ENCODE data around the gene CHD6.
"Not testable (repeated sequence)": the region's sequence is repeated elsewhere in the genome, so short reads cannot be mapped to it uniquely, and the experiment has no call there.

Gene CHD6

DNA sequence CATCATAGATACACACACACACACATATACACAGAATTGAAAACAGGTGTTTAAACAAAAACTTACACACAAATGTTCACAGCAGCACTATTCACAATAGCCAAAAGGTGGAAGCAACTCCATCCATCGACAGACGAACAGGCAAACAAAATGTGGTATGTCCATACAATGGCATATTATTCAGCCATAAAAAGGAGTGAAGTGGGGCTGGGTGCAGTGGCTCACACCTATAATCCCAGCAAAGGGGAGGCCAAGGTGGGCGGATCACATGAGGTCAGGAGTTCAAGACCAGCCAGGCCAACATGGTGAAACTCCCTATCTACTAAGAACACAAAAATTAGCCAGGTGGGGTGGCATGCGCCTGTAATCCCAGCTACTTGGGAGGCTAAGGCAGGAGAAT is 80.3 kb downstream of the CHD6 start:
- DNase-seq, result no peak

DNA sequence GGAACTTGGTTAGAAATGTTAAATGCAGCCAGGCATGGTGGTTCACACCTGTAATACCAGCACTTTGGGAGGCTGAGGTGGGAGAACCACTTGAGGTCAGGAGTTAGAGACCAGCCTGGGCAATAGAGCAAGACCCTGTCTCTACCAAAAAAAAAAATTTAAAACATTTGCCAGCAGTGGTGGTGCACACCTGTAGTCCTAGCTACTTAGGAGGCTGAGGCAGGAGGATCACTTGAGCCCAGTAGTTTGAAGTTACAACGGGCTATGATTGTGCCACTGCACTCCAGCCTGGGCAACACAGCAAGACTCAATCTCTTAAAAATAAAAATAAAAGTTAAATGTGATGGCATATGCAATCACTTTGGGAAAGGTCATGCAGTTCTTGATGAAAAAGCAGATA is 82.6 kb downstream of the CHD6 start:
- not testable (repeated sequence) for DNase-seq

GRCh38 chr20:41534842-41535241 is 83.3 kb downstream of the CHD6 start:
- no peak for DNase-seq

DNA sequence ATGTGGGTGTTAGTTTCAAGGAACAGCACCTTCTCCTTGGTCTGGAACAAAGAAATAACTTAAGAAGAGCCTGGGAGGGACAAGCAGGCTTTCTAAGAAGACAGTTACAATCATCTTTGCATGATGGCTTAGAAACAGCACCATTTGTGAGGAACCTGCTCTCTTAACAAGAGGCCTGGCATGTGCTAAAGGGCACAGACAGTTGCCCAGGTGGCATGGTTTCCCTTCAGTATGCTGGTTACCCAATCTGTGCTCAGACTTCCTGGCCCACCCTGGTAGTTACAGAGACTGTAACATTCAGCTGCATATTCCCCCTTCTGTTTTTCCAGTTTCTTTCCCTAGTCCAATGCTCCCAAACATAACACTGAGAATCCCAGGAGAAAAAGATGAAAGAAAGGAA is 84.0 kb downstream of the CHD6 start:
- no peak for DNase-seq

- DNase-seq, result no peak
These were observed 84.5 kb downstream of the CHD6 start for GRCh38 chr20:41533537-41534136.

DNA sequence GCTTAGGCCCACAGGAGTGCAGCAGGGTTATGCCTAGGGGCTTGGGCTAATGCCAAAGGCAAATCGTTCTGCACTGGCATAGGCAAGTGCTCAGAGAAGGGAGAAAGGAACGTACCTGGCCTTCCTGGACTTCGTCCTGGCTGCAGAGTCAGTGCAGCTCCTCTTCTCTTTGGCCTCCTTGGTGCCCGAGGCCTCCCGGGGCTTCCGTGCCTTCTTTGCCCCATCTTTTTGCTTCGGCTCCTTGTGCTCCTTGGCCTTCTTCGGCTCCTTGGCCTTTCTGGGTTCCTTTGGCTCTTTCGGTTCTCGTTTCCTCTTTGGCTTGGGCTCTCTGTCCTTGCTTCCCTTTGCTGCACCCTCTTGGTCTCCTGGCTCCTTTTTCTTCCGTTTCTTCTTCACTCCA is 85.2 kb downstream of the CHD6 start:
- DNase-seq, result no peak

DNA sequence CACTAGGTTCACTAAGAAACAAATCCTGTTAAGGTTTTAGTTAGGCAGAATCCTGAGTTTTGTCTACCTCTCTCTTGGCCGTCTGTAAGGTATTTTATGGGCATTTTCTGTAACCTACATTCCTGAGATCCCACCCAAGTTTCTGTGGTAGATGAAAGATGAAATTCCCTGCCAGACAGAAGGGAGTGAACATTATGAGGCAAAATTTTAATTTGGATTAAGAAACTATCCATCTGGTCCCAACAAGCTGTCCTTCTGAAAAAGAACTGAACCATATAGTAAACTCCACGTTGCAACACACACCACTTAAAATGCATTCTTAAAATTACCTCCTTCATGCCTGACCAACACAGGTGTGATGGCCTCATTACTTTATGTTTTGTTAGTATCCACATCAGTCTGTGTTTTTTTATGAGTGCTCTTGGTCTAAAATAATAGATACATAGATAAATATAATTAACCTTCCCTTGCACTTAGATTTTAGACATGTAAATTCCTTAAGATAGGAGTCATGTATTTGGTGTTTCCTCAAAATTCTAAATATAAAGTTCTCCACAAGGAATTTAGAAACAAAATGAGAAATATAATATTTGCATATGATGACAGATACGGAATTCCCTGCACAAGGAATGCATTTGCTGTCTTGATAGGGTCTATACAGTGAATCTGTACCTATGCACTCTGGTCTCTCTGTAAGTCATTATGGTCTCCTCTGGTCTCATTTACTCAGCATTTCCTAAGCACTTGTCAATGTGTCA is 86.5 kb downstream of the CHD6 start:
- no peak for DNase-seq

DNA sequence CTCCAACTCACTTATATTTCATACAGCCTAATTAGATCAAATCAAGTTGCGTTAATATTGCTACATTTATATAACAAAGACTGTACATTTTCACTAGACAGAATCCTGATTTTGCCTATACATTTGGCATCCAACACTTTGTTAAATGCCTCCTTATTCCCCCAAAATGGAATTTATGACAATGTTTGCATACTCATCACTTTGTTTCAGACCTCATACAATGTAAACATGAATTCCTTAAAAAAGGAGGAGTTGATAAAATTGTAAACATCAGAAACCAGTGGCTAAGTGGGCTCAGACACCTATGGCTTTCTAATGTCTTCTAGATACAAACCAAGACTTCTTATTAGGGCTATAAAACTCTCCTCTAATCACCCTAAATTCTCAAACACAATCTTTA is 87.3 kb downstream of the CHD6 start:
- no peak for DNase-seq

GRCh38 chr20:41526327-41526726 is 91.8 kb downstream of the CHD6 start:
- no peak for DNase-seq

DNA sequence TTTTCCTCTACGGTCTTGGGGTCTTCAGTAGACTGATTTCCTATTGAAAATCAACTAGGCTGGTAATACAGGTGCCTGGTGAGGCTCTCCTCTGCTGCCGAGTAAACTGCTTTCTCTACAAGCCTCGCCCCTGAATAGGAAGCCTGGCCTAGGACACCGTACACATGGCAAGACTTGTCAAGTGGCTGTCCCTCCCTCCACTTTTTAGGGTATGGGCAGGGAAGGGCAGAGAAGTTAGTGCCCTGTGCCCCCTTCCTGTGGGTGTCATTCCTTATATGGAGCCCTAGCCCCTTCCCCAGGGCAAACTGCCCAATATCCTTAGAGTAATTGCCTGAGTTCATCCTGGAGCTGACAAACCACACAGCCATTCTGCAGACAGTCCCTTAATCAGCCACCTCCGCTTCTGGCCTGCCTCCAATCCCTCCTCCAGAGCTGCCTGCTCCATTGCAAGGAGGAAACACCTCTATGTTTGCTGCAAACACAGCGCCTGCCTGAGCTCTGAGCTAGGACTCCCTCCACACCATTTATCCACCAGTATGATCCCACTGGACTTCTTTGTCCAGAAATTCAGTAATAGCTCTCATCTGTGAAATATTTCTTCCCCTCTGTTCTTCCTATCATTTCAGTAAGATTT is 93.1 kb downstream of the CHD6 start:
- DNase-seq, result no peak

- no peak for DNase-seq
These were observed 94.3 kb downstream of the CHD6 start for GRCh38 chr20:41523857-41524256.

DNA sequence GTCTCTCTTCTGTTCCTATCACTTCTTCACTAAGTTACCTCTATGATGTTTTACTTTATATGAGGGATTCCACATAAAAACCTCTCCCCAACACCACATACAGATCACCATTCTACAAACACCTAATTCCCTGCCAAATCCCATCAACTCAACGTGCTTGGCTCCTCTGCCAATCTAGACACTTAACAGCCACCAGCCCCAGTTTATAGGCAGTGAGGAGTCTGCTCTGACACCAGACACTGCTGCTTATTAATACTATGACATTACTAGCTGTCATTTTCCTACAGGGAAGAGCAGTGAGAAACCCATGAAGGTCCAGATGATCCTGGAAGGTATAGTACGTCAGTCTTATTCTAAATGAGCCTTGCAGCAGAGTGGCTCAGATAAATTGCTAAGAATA is 104.3 kb downstream of the CHD6 start:
- DNase-seq, result no peak

DNA sequence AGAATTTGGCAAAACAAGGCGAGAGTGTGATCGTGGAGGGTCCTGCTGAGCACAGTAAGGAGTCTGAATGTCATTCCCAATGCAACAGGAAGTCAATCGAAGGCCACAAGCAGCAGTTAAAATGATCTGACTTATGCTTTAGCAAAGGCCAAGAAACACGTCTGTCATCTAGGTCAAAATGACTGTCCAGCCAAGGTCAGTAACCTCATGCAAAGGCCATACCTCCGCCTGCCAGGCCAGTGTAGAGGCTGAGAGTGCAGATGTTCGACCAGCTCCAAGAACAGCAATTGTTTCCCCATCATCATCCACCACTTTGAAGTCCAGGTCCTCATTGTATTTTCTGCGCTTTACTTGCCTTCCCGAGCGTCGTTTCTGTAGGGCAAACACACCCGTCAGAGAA is 105.6 kb downstream of the CHD6 start:
- no peak for DNase-seq

DNA sequence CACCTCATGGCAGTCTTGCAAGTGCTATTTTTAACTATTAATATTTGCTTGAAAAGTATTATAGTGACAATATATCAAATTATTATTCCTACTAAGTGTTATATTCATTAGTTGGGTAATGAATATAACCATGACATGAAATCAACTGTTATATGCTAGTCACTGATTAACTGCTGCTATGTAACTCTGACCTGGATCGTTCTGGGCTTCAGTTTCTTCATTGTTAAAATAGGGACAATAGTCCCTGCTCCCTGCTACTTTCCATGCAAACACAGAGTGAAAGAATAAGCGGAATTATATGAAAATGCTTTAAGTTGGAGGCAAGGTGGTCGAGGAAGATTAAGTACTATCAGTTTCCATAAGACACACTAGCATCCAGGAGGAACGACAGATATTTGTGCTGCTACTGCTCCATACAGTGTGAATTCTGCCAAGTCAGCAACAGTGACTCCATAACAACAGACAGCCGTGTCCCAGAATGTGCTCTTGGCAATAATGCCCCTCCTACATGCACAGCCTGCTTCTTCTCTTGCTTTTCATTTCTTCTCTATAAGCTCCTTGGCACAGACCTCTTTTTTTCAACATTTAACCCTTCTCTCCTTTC is 107.2 kb downstream of the CHD6 start:
- DNase-seq, result no peak

GRCh38 chr20:41510224-41510623 is 108.0 kb downstream of the CHD6 start:
- DNase-seq, result no peak

- no peak for DNase-seq
These were observed 108.6 kb downstream of the CHD6 start for GRCh38 chr20:41509316-41510200.

GRCh38 chr20:41508335-41508734 is 109.8 kb downstream of the CHD6 start:
- no peak for DNase-seq

DNA sequence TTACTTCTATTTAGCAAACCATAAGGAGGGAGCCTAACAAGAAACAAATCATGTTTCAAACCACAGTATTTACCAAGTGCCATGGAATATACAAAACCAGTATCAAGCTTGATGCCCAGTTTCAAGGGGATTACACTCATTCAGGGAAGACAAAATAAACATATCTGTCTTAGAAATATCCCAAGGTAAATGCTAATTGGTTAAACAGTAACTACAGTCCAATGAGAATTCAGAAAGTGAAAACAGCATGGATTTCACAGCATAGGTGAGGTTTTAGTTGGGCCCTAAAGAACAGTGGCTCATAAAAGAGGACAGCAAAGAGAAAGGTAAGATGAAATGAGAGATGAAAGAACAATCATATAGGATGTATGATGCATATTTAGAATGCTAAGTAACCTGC is 110.3 kb downstream of the CHD6 start:
- no peak for DNase-seq

GRCh38 chr20:41507436-41507835 is 110.7 kb downstream of the CHD6 start:
- DNase-seq, result no peak

DNA sequence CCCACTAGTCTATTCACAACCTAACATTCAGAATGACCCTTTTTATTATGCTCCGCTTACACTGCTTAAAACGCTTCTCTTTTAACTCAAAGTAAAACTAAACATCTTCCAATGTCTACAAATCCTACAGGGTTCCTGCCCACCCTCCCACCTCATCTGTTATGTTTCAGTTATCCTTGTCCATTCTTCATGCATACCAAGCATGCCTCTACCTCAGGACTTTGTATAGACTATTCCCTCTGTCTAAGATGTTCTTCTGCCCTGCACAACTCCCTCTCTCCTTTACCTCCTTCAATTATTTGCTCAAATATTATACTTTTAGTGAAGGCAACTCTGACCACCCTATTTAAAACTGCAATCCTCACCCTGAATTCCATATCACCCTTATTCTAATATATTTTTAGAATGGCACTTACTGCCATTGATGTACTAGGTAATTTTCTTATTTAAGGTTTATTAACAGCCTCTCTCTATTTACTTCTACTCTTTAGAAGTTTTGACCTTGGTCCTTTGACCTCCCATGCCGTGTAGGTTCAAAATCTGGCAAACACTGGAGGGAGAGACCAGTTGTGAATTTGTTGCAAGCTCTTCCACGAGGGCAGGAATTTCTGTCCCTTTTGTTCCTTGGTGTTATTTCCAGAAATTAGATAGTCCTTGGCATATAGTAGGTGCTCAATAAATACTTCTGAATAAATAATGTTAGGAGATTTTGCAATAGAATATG is 111.8 kb downstream of the CHD6 start:
- no peak for DNase-seq

GRCh38 chr20:41505184-41505583 is 113.0 kb downstream of the CHD6 start:
- DNase-seq, result no peak

DNA sequence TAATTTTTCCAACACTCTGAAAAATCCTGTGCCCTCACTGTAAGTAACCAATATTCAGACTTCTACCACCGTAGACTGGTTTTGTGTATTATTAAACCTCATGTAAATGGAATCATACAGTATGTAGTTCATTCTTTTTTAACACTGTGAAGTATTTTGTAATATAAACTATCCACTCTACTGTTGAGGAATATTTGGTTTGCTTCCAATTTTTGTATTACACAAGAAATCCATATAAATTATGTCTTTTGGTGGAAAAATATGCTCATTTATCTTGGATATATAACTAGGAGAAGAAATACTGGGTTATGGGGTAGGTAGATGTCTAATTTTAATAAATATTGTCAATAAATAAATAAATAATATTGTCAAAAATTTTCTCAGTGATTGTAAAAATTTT is 116.8 kb downstream of the CHD6 start:
- no peak for DNase-seq
